KG1 (cell line): Measurements from ENCODE around the gene UBE2D2.

ENCODE experiments used
- DNase-seq: peaks from one replicate; lab custom pipeline; 2025; lab: John Stamatoyannopoulos, UW

The UBE2D2 gene

GRCh38 chr5:139660923-139661814 is 100.0 kb downstream of the UBE2D2 start:
- no peak for DNase-seq

GRCh38 chr5:139662617-139663016 is 101.5 kb downstream of the UBE2D2 start:
- no peak for DNase-seq

- no peak for DNase-seq
These were observed 102.3 kb downstream of the UBE2D2 start for GRCh38 chr5:139663207-139664085.

GRCh38 chr5:139664086-139664693 is 103.1 kb downstream of the UBE2D2 start:
- no peak for DNase-seq

GRCh38 chr5:139664727-139665351 is 103.7 kb downstream of the UBE2D2 start:
- DNase-seq: no peak

GRCh38 chr5:139665626-139666025 is 104.5 kb downstream of the UBE2D2 start:
- no peak for DNase-seq

GRCh38 chr5:139666551-139666950 is 105.4 kb downstream of the UBE2D2 start:
- no peak for DNase-seq

- no peak for DNase-seq
These were observed 106.0 kb downstream of the UBE2D2 start for GRCh38 chr5:139667001-139667729.

GRCh38 chr5:139667730-139668063 is 106.6 kb downstream of the UBE2D2 start:
- DNase-seq: no peak

GRCh38 chr5:139668064-139668880 is 107.1 kb downstream of the UBE2D2 start:
- DNase-seq: no peak

GRCh38 chr5:139668924-139669661 is 108.0 kb downstream of the UBE2D2 start:
- no peak for DNase-seq

- peak; percentile 36 for DNase-seq
These were observed 108.7 kb downstream of the UBE2D2 start for GRCh38 chr5:139669662-139670368.

GRCh38 chr5:139670369-139671095 is 109.4 kb downstream of the UBE2D2 start:
- peak; percentile 28 for DNase-seq

- DNase-seq: no peak
These were observed 110.1 kb downstream of the UBE2D2 start for GRCh38 chr5:139671096-139671841.

GRCh38 chr5:139675213-139675612 is 114.1 kb downstream of the UBE2D2 start:
- no peak for DNase-seq

GRCh38 chr5:139675825-139676224 is 114.7 kb downstream of the UBE2D2 start:
- no peak for DNase-seq

- DNase-seq: no peak
These were observed 115.3 kb downstream of the UBE2D2 start for GRCh38 chr5:139676406-139676805.
